ENCODE results near the gene ZC3H12D.

GRCh38 chr6:149458196-149458595 is 26.6 kb downstream of the ZC3H12D start:
- TF ChIP-seq CTCF (IDR thresholded peaks at IDR 0.05) (no peak), POLR2AphosphoS5 (IDR thresholded peaks at IDR 0.05) (no peak)

Data from sigmoid colon (tissue), 4 donors.